Spleen (tissue), 7 donors: ENCODE results near the gene ANKS4B.

Source experiments
- POLR2A ChIP-seq, 3 donors: fragments of 450-650 bp; IDR thresholded peaks; one replicate each; pipeline ENCODE4 v1.5.1; 2017; ENCODE audit warnings: antibody characterized with exemption in 3 of 3, mild to moderate bottlenecking in 1 of 3
- POLR2AphosphoS5 ChIP-seq, 3 donors: sonication (generic); formaldehyde crosslinking; IDR thresholded peaks; one replicate each; pipeline ENCODE4 v1.5.1; 2017; ENCODE audit warnings: antibody characterized with exemption in 3 of 3
- TF ChIP-seq, protein P1 (sequence below), 11 experiments: fragments of 200-600 bp in 7 of 11; fragments of 450-650 bp in 4 of 11; sonication (generic) in 4 of 11; IDR thresholded peaks in 8 of 11; conservative IDR thresholded peaks in 3 of 11; 1 replicate in 7 of 11; 2 replicates in 4 of 11; pipeline versions ENCODE4 v1.4.0 to v1.8.0; 2016 to 2021; ENCODE audit warnings: antibody characterized with exemption in 11 of 11, inconsistent platforms in 4 of 11, mild to moderate bottlenecking in 1 of 11
- donor health status: DM: no; HTN: no; CAD: no; lungs with moderate emphysema.
- donor health status: DM: no; HTN: no; CAD: no.
- donor health status: DM: no; HTN: no; CAD: no.

DNA sequence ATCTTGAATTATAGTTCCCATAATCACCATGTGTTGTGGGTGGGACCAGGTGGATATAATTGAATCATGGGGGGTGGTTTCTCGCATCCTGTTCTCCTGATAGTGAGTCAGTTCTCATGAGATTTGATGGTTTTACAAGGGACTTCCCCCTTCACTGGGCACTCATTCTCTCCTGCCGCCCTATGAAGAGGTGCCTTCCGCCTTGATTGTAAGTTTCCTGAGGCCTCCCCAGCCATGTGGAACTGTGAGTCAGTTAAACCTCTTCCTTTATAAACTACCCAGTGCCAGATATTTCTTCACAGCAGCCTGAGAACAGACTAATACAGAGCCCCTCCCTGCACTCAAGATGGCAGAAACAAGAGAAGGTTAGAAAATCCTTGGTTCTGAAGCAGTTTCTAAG is 48.7 kb upstream of the ANKS4B start:
- TF ChIP-seq, protein P1, sequence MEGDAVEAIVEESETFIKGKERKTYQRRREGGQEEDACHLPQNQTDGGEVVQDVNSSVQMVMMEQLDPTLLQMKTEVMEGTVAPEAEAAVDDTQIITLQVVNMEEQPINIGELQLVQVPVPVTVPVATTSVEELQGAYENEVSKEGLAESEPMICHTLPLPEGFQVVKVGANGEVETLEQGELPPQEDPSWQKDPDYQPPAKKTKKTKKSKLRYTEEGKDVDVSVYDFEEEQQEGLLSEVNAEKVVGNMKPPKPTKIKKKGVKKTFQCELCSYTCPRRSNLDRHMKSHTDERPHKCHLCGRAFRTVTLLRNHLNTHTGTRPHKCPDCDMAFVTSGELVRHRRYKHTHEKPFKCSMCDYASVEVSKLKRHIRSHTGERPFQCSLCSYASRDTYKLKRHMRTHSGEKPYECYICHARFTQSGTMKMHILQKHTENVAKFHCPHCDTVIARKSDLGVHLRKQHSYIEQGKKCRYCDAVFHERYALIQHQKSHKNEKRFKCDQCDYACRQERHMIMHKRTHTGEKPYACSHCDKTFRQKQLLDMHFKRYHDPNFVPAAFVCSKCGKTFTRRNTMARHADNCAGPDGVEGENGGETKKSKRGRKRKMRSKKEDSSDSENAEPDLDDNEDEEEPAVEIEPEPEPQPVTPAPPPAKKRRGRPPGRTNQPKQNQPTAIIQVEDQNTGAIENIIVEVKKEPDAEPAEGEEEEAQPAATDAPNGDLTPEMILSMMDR (IDR thresholded peaks at IDR 0.05 in 8 of 11, conservative IDR thresholded peaks at IDR 0.05 in 3 of 11): no peak
- TF ChIP-seq POLR2A (IDR thresholded peaks at IDR 0.05) (no peak), POLR2AphosphoS5 (IDR thresholded peaks at IDR 0.05) (no peak)
